ENCODE data around the gene RPL3. TPM values are rescaled to one million over a fixed set of nuclear protein-coding genes. Genes with fewer than 3 reads are reported as not detected.
A peak's percentile ranks its signal among the peaks of the same experiment; 100 is the strongest.

RPL3 gene
- total RNA-seq, 1 experiment from 2014 or later: 1,699 TPM

GRCh38 chr22:39349506-39349966, 30.1 kb upstream of the RPL3 start:
- H4K20me1 ChIP-seq (ENCODE audit: insufficient read depth): no peaks in the 10 kb centered on the region
- H3K4me2 ChIP-seq: peak overlapping the region; percentile 80
- peaks cover 14% of the 10 kb centered on the region for H3F3A ChIP-seq (ENCODE audit: insufficient read depth, low read depth)
- no peak for TF ChIP-seq EZH2 (IDR thresholded peaks at IDR 0.05; ENCODE audit: low read depth)
- TF ChIP-seq, protein P1, sequence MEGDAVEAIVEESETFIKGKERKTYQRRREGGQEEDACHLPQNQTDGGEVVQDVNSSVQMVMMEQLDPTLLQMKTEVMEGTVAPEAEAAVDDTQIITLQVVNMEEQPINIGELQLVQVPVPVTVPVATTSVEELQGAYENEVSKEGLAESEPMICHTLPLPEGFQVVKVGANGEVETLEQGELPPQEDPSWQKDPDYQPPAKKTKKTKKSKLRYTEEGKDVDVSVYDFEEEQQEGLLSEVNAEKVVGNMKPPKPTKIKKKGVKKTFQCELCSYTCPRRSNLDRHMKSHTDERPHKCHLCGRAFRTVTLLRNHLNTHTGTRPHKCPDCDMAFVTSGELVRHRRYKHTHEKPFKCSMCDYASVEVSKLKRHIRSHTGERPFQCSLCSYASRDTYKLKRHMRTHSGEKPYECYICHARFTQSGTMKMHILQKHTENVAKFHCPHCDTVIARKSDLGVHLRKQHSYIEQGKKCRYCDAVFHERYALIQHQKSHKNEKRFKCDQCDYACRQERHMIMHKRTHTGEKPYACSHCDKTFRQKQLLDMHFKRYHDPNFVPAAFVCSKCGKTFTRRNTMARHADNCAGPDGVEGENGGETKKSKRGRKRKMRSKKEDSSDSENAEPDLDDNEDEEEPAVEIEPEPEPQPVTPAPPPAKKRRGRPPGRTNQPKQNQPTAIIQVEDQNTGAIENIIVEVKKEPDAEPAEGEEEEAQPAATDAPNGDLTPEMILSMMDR (conservative IDR thresholded peaks at IDR 0.05): no peak
- peak in 1 of 2 experiments; percentile 28 for DNase-seq
- intact Hi-C loops (cut with micrococcal nuclease; ENCODE audit: unreplicated experiment): no loop called here
- H3K4me1 ChIP-seq (replicated peaks; ENCODE audit: insufficient read depth): peaks cover 4% of the 10 kb centered on the region
- H3K79me2 ChIP-seq (ENCODE audit: low read depth): no peaks in the 10 kb centered on the region
- POLR2A ChIA-PET (ENCODE audit: unreplicated experiment): interaction anchor here (0.5 to 0.8 kb wide), 4 partner anchors 30 to 480 kb away, joined by 4 to 12 read pairs (median 6); partner anchors contain the start of gene RPL3
- H3K36me3 ChIP-seq (ENCODE audit: low read depth): no peaks in the 10 kb centered on the region
- no peaks in the 10 kb centered on the region for H3K9me2 ChIP-seq (ENCODE audit: insufficient read depth)
- H3K27me3 ChIP-seq (ENCODE audit: insufficient read depth, low read depth): peaks cover 12% of the 10 kb centered on the region; the same call in 1 of the 2 replicates
- no peak overlapping the region for H3K27ac ChIP-seq
- CTCF ChIA-PET: no interaction called here
- no peak overlapping the region for H2AFZ ChIP-seq
- no TSS peak for BruUV-seq (replicated peaks)
- no peaks in the 10 kb centered on the region for H3K9me3 ChIP-seq (ENCODE audit: insufficient read depth, low read depth)
- H3K4me3 ChIP-seq: peak overlapping the region; percentile 59

- no peaks in the 10 kb centered on the region for H3K9me3 ChIP-seq (ENCODE audit: insufficient read depth, low read depth)
- H3K9me2 ChIP-seq (ENCODE audit: insufficient read depth): no peaks in the 10 kb centered on the region
- no peak for DNase-seq
- peak overlapping the region; percentile 57; the same call in 1 of the 2 replicates for H3K4me3 ChIP-seq
- peaks cover 14% of the 10 kb centered on the region for H3F3A ChIP-seq (ENCODE audit: insufficient read depth, low read depth)
- no peak overlapping the region for H2AFZ ChIP-seq
- H3K4me1 ChIP-seq (replicated peaks; ENCODE audit: insufficient read depth): peaks cover 9% of the 10 kb centered on the region
- H3K36me3 ChIP-seq (ENCODE audit: low read depth): no peaks in the 10 kb centered on the region
- H3K4me2 ChIP-seq: peak overlapping the region; percentile 80
- peaks cover 12% of the 10 kb centered on the region; the same call in 1 of the 2 replicates for H3K27me3 ChIP-seq (ENCODE audit: insufficient read depth, low read depth)
- no peaks in the 10 kb centered on the region for H3K79me2 ChIP-seq (ENCODE audit: low read depth)
- H3K27ac ChIP-seq: no peak overlapping the region
- POLR2A ChIA-PET (ENCODE audit: unreplicated experiment): interaction anchor here (0.5 to 0.8 kb wide), 3 partner anchors 30 to 480 kb away, joined by 6 to 12 read pairs (median 6); partner anchors contain the start of gene RPL3
- TF ChIP-seq, protein P1 (conservative IDR thresholded peaks at IDR 0.05): no peak
- no peak for TF ChIP-seq EZH2 (IDR thresholded peaks at IDR 0.05; ENCODE audit: low read depth)
- BruUV-seq (replicated peaks): no TSS peak
- no peaks in the 10 kb centered on the region for H4K20me1 ChIP-seq (ENCODE audit: insufficient read depth)
- intact Hi-C loops (cut with micrococcal nuclease; ENCODE audit: unreplicated experiment): no loop called here
- CTCF ChIA-PET: interaction anchor here (0.7 kb wide), 2 partner anchors 35 to 131 kb away, joined by 9 to 13 read pairs; no protein-coding TSS in a partner anchor
Measured at GRCh38 chr22:39348909-39349505, 29.6 kb upstream of the RPL3 start.

GRCh38 chr22:39345231-39345630, 25.8 kb upstream of the RPL3 start:
- CTCF ChIA-PET: interaction anchor here (0.6 to 1.4 kb wide), 3 partner anchors 14 to 107 kb away, joined by 3 to 11 read pairs (median 7); no protein-coding TSS in a partner anchor
- peaks cover 19% of the 10 kb centered on the region for H3F3A ChIP-seq (ENCODE audit: insufficient read depth, low read depth)
- POLR2A ChIA-PET (ENCODE audit: unreplicated experiment): interaction anchor here (0.6 kb wide), 2 partner anchors 91 to 171 kb away, joined by 4 read pairs; no protein-coding TSS in a partner anchor

More at GRCh38 chr22:39345231-39345630, 25.8 kb upstream of the RPL3 start:
- peak in 1 of 2 experiments; percentile 4 for DNase-seq
- no peaks in the 10 kb centered on the region for H3K79me2 ChIP-seq (ENCODE audit: low read depth)
- no peak overlapping the region for H3K4me3 ChIP-seq
- peaks cover 19% of the 10 kb centered on the region for H3K4me1 ChIP-seq (replicated peaks; ENCODE audit: insufficient read depth)
- no peaks in the 10 kb centered on the region for H3K36me3 ChIP-seq (ENCODE audit: low read depth)
- TF ChIP-seq EZH2 (IDR thresholded peaks at IDR 0.05; ENCODE audit: low read depth): no peak
- TF ChIP-seq, protein P1 (conservative IDR thresholded peaks at IDR 0.05): no peak
- H4K20me1 ChIP-seq (ENCODE audit: insufficient read depth): no peaks in the 10 kb centered on the region
- intact Hi-C loops (cut with micrococcal nuclease; ENCODE audit: unreplicated experiment): no loop called here
- H3K27me3 ChIP-seq (ENCODE audit: insufficient read depth, low read depth): peaks cover under 1% of the 10 kb centered on the region; the same call in 1 of the 2 replicates
- no peaks in the 10 kb centered on the region for H3K9me3 ChIP-seq (ENCODE audit: insufficient read depth, low read depth)
- no peaks in the 10 kb centered on the region for H3K9me2 ChIP-seq (ENCODE audit: insufficient read depth)
- no peak overlapping the region for H2AFZ ChIP-seq
- no peak overlapping the region for H3K27ac ChIP-seq
- BruUV-seq (replicated peaks): no TSS peak
- no peak overlapping the region for H3K4me2 ChIP-seq
